Measurements from ENCODE around the gene TGFBR3.
A peak's percentile ranks its signal among the peaks of the same experiment; 100 is the strongest.

DNA sequence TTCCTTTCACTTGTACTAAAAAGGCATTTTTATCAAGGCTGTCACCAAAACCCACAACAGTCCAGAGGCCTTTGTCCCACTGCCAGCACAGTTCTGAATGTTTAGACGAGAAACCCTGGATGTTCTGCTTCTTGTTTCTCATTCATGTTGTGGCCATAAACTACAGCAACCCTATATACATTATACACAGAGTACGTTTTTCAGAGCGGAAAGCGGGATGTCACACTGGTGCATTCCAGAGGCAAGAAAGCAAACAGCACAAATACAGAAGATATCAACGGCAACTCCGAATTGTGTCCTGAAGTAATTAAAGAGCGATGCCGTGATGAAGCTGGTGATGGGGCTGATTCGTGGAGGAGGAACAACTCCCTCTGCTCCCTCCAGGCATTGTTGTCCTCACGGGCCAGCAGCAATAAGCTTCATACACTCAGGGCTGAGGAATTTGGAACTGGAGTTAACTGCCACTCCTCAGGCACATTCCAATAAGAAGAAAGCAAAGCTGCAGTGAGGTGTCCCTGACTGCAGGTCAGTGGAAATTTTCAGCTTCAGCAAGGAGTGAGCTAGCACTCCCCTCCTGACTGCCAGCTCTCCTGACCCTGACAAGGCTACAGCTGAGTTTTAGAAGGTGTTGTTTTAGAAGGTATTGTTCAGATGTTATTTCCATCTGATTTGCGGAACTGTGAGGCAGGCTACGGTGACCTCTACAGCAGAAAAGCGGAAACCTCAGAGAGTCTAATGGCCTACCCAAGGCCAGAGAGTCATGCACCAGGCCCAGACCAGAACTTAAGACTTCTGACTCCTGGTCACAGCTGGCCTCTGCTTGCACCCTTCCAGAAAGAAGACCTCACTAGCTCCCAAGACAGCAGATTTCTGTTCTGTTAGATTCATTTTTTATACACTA lies 149.0 kb downstream of the TGFBR3 start:
- TF ChIP-seq, protein P1, sequence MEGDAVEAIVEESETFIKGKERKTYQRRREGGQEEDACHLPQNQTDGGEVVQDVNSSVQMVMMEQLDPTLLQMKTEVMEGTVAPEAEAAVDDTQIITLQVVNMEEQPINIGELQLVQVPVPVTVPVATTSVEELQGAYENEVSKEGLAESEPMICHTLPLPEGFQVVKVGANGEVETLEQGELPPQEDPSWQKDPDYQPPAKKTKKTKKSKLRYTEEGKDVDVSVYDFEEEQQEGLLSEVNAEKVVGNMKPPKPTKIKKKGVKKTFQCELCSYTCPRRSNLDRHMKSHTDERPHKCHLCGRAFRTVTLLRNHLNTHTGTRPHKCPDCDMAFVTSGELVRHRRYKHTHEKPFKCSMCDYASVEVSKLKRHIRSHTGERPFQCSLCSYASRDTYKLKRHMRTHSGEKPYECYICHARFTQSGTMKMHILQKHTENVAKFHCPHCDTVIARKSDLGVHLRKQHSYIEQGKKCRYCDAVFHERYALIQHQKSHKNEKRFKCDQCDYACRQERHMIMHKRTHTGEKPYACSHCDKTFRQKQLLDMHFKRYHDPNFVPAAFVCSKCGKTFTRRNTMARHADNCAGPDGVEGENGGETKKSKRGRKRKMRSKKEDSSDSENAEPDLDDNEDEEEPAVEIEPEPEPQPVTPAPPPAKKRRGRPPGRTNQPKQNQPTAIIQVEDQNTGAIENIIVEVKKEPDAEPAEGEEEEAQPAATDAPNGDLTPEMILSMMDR (IDR thresholded peaks at IDR 0.05): no peak
- peak in 2 of 3 donors; percentile 0 to 12 for TF ChIP-seq POLR2AphosphoS5 (IDR thresholded peaks at IDR 0.05)
